OCI-LY3 (cell line): ENCODE measurements around the gene GSAP.

ENCODE experiments used
- CTCF ChIP-seq: fragments of 200-600, 300-600 bp; sonication (generic); IDR thresholded peaks from 2 replicates; pipeline ENCODE4 v1.5.1; 2014; ENCODE audit warnings: antibody characterized with exemption, low read length, low read depth
- EZH2phosphoT487 ChIP-seq: fragments of 200-600 bp; shearing (Covaris generic); IDR thresholded peaks from 2 replicates; pipeline ENCODE4 v1.6.1; 2018; ENCODE audit warnings: antibody characterized with exemption, mixed run types, low read depth

- no peak for TF ChIP-seq CTCF
- TF ChIP-seq EZH2phosphoT487 = no peak
Measured at GRCh38 chr7:77430927-77431326, 14.8 kb upstream of the GSAP start.
